PC-9 (cell line): Measurements from ENCODE around the gene LCLAT1.

Experiments used
- EZH2 ChIP-seq: fragments of 200-600 bp; sonication (generic); IDR thresholded peaks from 2 replicates; pipeline ENCODE4 v1.8.0; 2017; ENCODE audit warnings: antibody characterized with exemption, low read depth
- TF ChIP-seq, protein P1 (sequence below): fragments of 200-600 bp; sonication (generic); conservative IDR thresholded peaks from 2 replicates; pipeline ENCODE4 v1.6.1; 2017; ENCODE audit warnings: mixed run types, antibody characterized with exemption, mild to moderate bottlenecking, moderate library complexity

DNA sequence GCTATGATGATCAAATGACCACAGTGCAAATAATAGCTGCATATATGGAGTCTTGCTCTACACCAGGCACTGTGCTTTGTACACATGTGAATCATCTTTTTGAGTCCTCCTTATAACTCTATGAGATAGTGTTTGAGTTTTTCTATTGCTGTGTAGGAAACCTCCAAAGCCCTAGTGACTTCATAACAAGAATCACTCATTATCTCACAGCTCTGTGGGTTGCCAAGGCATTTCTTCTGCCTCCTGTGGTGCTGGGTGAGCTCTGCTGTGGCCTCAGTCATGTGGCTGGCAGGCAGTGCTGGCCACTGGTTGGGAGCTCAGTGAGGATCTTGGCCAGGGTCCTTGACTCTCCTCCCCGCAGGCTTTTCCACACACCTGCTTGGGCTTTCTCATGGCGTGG is 206.8 kb downstream of the LCLAT1 start:
- TF ChIP-seq, protein P1, sequence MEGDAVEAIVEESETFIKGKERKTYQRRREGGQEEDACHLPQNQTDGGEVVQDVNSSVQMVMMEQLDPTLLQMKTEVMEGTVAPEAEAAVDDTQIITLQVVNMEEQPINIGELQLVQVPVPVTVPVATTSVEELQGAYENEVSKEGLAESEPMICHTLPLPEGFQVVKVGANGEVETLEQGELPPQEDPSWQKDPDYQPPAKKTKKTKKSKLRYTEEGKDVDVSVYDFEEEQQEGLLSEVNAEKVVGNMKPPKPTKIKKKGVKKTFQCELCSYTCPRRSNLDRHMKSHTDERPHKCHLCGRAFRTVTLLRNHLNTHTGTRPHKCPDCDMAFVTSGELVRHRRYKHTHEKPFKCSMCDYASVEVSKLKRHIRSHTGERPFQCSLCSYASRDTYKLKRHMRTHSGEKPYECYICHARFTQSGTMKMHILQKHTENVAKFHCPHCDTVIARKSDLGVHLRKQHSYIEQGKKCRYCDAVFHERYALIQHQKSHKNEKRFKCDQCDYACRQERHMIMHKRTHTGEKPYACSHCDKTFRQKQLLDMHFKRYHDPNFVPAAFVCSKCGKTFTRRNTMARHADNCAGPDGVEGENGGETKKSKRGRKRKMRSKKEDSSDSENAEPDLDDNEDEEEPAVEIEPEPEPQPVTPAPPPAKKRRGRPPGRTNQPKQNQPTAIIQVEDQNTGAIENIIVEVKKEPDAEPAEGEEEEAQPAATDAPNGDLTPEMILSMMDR: no peak
- TF ChIP-seq EZH2: no peak
